ENCODE measurements around the gene YPEL1. TPM values are rescaled to one million over a fixed set of nuclear protein-coding genes. Genes with fewer than 3 reads are reported as not detected.

The YPEL1 gene
- total RNA-seq, 2 experiments from 2014 or later: 18.2 to 18.8 TPM

Small RNA genes lying within 50 kb of the gene (microRNA-seq; reads per million reads assigned to microRNA genes)
- gene MIR130B (ENCODE audit: borderline replicate concordance): 9,039 reads per million, percentile 93 among the genes with 10 or more reads in this experiment
- gene MIR301B (ENCODE audit: borderline replicate concordance): 6.8 reads per million

Small RNA genes lying within 50 kb of the gene (small RNA-seq; reads per million reads assigned to genes)
- 0.47 reads per million for gene MIR301B
- gene RN7SL280P: not detected

Other genes starting within 250 kb of the YPEL1 start
- 0.15 and 0.69 TPM in 2 replicates for gene RIMBP3C, start 184.3 kb downstream of the YPEL1 start, total RNA-seq (2014; rRNA removed; shearing (Covaris generic))
- gene RIMBP3C, start 184.3 kb downstream of the YPEL1 start, total RNA-seq (2022): 1.1 and 2.0 TPM in 2 replicates
- gene UBE2L3, start 168.1 kb downstream of the YPEL1 start, total RNA-seq (2014; rRNA removed; shearing (Covaris generic)): 61.2 and 63.8 TPM in 2 replicates
- gene UBE2L3, start 168.1 kb downstream of the YPEL1 start, total RNA-seq (2022): 67.1 and 67.8 TPM in 2 replicates
- gene YDJC, start 105.8 kb downstream of the YPEL1 start, total RNA-seq (2014; rRNA removed; shearing (Covaris generic)): 75.6 and 81.1 TPM in 2 replicates
- 59.0 and 59.3 TPM in 2 replicates for gene YDJC, start 105.8 kb downstream of the YPEL1 start, total RNA-seq (2022)
- 1.5 and 1.7 TPM in 2 replicates for gene CCDC116, start 103.0 kb downstream of the YPEL1 start, total RNA-seq (2014; rRNA removed; shearing (Covaris generic))
- gene CCDC116, start 103.0 kb downstream of the YPEL1 start, total RNA-seq (2022): 3.1 and 3.5 TPM in 2 replicates
- 66.8 and 89.1 TPM in 2 replicates for gene SDF2L1, start 93.5 kb downstream of the YPEL1 start, total RNA-seq (2014; rRNA removed; shearing (Covaris generic))
- gene SDF2L1, start 93.5 kb downstream of the YPEL1 start, total RNA-seq (2022): 39.6 and 60.5 TPM in 2 replicates
- gene PPIL2, start 69.8 kb downstream of the YPEL1 start, total RNA-seq (2014; rRNA removed; shearing (Covaris generic)): 58.5 and 59.9 TPM in 2 replicates
- 86.3 and 92.7 TPM in 2 replicates for gene PPIL2, start 69.8 kb downstream of the YPEL1 start, total RNA-seq (2022)
- gene MAPK1, start 131.9 kb upstream of the YPEL1 start, total RNA-seq (2014; rRNA removed; shearing (Covaris generic)): 28.9 and 39.6 TPM in 2 replicates
- 75.4 and 79.8 TPM in 2 replicates for gene MAPK1, start 131.9 kb upstream of the YPEL1 start, total RNA-seq (2022)
- 21.7 and 35.4 TPM in 2 replicates for gene PPM1F, start 217.1 kb upstream of the YPEL1 start, total RNA-seq (2014; rRNA removed; shearing (Covaris generic))
- 27.2 and 29.7 TPM in 2 replicates for gene PPM1F, start 217.1 kb upstream of the YPEL1 start, total RNA-seq (2022)
- 65.6 and 82.6 TPM in 2 replicates for gene TOP3B, start 247.0 kb upstream of the YPEL1 start, total RNA-seq (2014; rRNA removed; shearing (Covaris generic))
- 98.7 and 101 TPM in 2 replicates for gene TOP3B, start 247.0 kb upstream of the YPEL1 start, total RNA-seq (2022)